Measurements from ENCODE around the gene FAM13B.

- TF ChIP-seq, protein P1, sequence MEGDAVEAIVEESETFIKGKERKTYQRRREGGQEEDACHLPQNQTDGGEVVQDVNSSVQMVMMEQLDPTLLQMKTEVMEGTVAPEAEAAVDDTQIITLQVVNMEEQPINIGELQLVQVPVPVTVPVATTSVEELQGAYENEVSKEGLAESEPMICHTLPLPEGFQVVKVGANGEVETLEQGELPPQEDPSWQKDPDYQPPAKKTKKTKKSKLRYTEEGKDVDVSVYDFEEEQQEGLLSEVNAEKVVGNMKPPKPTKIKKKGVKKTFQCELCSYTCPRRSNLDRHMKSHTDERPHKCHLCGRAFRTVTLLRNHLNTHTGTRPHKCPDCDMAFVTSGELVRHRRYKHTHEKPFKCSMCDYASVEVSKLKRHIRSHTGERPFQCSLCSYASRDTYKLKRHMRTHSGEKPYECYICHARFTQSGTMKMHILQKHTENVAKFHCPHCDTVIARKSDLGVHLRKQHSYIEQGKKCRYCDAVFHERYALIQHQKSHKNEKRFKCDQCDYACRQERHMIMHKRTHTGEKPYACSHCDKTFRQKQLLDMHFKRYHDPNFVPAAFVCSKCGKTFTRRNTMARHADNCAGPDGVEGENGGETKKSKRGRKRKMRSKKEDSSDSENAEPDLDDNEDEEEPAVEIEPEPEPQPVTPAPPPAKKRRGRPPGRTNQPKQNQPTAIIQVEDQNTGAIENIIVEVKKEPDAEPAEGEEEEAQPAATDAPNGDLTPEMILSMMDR (IDR thresholded peaks at IDR 0.05): peak in 2 of 4 experiments; percentile 23 to 34
- no peak for TF ChIP-seq EP300 (IDR thresholded peaks at IDR 0.05)
- TF ChIP-seq POLR2A (IDR thresholded peaks at IDR 0.05): peak; percentile 58 to 64
- peak; percentile 80 for TF ChIP-seq POLR2AphosphoS5 (IDR thresholded peaks at IDR 0.05)
Observed at GRCh38 chr5:138032572-138033385, at the start of gene FAM13B.
